Measurements from ENCODE around the gene HGS. TPM values are rescaled to one million over a fixed set of nuclear protein-coding genes. Genes with fewer than 3 reads are reported as not detected.
A peak's percentile ranks its signal among the peaks of the same experiment; 100 is the strongest.

Gene HGS
- total RNA-seq, 2 donors from 2014 or later = 93.8 to 108 TPM

GRCh38 chr17:81651692-81652091 lies 32.1 kb upstream of the HGS start:
- Histone ChIP-seq H3K27me3 (replicated peaks; ENCODE audit: insufficient read depth) (peaks cover 3% of the 10 kb centered on the region), H3K27ac (no peak overlapping the region), H3K4me3 (no peak overlapping the region), H3K36me3 (no peaks in the 10 kb centered on the region), H3K4me1 (ENCODE audit: control insufficient read depth in 1 of 2, low read depth in 2 of 2) (no peaks in the 10 kb centered on the region), H3K9me3 (no peaks in the 10 kb centered on the region)
- DNase-seq (ENCODE audit: low spot score) (no peak), ATAC-seq (ENCODE audit: insufficient number of reproducible peaks, low FRiP score, low read depth) (no peak)
- TF ChIP-seq CTCF (IDR thresholded peaks at IDR 0.05) = no peak

- DNase-seq (ENCODE audit: low spot score) (no peak), ATAC-seq (ENCODE audit: insufficient number of reproducible peaks, low FRiP score, low read depth) (no peak)
- Histone ChIP-seq H3K9me3 (no peaks in the 10 kb centered on the region), H3K36me3 (no peaks in the 10 kb centered on the region), H3K27ac (no peak overlapping the region), H3K4me3 (peak overlapping the region; percentile 38), H3K4me1 (ENCODE audit: control insufficient read depth in 1 of 2, low read depth in 2 of 2) (no peaks in the 10 kb centered on the region), H3K27me3 (replicated peaks; ENCODE audit: insufficient read depth) (no peaks in the 10 kb centered on the region)
- no peak for TF ChIP-seq CTCF (IDR thresholded peaks at IDR 0.05)
Measured at GRCh38 chr17:81652906-81653771, 30.7 kb upstream of the HGS start.

- ATAC-seq (ENCODE audit: insufficient number of reproducible peaks, low FRiP score, low read depth) (no peak), DNase-seq (ENCODE audit: low spot score) (no peak)
Measured at GRCh38 chr17:81655378-81656117, 28.3 kb upstream of the HGS start.

GRCh38 chr17:81656118-81656743 lies 27.6 kb upstream of the HGS start, which contains the start of gene PDE6G:
Gene PDE6G, minus strand, starts transcription at chr17:81656542. Its CDS starts 3,237 bp downstream, at chr17:81653305.
- no peak within 1 kb of the TSS for H3K4me3 ChIP-seq
- ATAC-seq (ENCODE audit: insufficient number of reproducible peaks, low FRiP score, low read depth) (no peak), DNase-seq (ENCODE audit: low spot score) (no peak)
- TF ChIP-seq CTCF (IDR thresholded peaks at IDR 0.05) = no peak
- H3K36me3 ChIP-seq = no peaks in the 10 kb centered on the region
- H3K27ac ChIP-seq = no peak within 1 kb of the TSS
- H3K27me3 ChIP-seq (replicated peaks; ENCODE audit: insufficient read depth) = no peaks in the 10 kb centered on the region
- H3K9me3 ChIP-seq = no peaks in the 10 kb centered on the region
- no peaks in the 10 kb centered on the region for H3K4me1 ChIP-seq (ENCODE audit: control insufficient read depth in 1 of 2, low read depth in 2 of 2)

More at GRCh38 chr17:81655378-81656117, 28.3 kb upstream of the HGS start:
- Histone ChIP-seq H3K27me3 (replicated peaks; ENCODE audit: insufficient read depth) (no peaks in the 10 kb centered on the region), H3K27ac (no peak overlapping the region), H3K9me3 (no peaks in the 10 kb centered on the region), H3K36me3 (no peaks in the 10 kb centered on the region), H3K4me3 (no peak overlapping the region), H3K4me1 (ENCODE audit: control insufficient read depth in 1 of 2, low read depth in 2 of 2) (no peaks in the 10 kb centered on the region)
- no peak for TF ChIP-seq CTCF (IDR thresholded peaks at IDR 0.05)

- H3K36me3 ChIP-seq = no peaks in the 10 kb centered on the region
- no peak overlapping the region for H3K27ac ChIP-seq
- no peaks in the 10 kb centered on the region for H3K4me1 ChIP-seq (ENCODE audit: control insufficient read depth in 1 of 2, low read depth in 2 of 2)
- ATAC-seq (ENCODE audit: insufficient number of reproducible peaks, low FRiP score, low read depth) (no peak), DNase-seq (ENCODE audit: low spot score) (no peak)
- H3K4me3 ChIP-seq = no peak overlapping the region
- H3K27me3 ChIP-seq (replicated peaks; ENCODE audit: insufficient read depth) = no peaks in the 10 kb centered on the region
- no peaks in the 10 kb centered on the region for H3K9me3 ChIP-seq
- no peak for TF ChIP-seq CTCF (IDR thresholded peaks at IDR 0.05)
Measured at GRCh38 chr17:81656835-81657234, 27.0 kb upstream of the HGS start.
